HG02571 (cell line): ENCODE data around the gene USF1.
"Not testable (repeated sequence)": the region's sequence is repeated elsewhere in the genome, so short reads cannot be mapped to it uniquely, and the experiment has no call there.

Experiments used
- ATAC-seq: cut with Tn5 transposase; IDR thresholded peaks from one replicate; pipeline ENCODE4 v1.9.1; 2021; ENCODE audit warnings: mild to moderate bottlenecking, moderate library complexity; ENCODE audit not compliant: unreplicated experiment

USF1 gene

GRCh38 chr1:161048949-161049722, 3.4 kb upstream of the USF1 start:
- ATAC-seq, result no peak

GRCh38 chr1:161047436-161048420, 2.0 kb upstream of the USF1 start:
- no peak for ATAC-seq

GRCh38 chr1:161046605-161047228, 940 bp upstream of the USF1 start:
- ATAC-seq, result peak; percentile 28

DNA sequence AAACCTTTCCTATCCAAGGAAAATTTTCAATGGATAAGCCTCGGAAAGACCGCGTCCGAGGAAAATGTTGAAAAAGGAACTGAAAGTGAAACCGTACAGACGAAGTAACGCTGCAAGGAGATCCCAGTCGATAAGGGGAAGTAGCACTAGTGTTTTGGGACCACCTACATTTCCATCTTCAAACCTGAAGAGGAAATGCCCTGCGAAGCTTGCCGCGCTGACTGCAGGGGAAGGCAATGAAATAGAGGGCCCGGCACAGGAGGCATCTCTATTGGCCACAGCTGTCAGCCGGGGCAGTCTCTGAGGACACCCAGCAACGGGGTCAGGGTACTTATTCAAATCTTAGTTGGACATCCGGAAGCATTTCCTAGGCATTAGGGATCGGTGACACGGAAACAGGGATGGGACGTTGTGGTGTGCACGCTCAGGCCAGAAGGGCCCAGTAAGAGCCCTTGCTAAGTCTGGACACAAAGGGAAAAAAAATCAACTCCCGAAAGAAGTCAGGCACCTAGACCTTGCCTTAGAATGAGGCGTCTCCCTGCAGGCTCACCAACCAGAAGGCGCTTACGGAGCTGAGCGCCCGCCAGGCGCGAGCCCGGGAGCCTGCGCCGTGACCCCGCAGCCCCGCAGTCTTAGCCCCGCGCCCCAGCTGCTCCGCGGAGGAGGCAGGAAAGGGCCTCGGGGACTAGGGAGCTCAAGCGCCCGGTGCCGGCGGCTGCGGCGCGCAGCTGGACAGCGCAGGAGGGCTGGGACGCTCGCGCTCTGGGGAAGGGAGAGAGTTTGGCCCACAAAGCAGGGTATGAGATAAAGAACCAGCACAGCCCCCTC, 655 bp downstream of the USF1 start:
- ATAC-seq, result peak; percentile 28

DNA sequence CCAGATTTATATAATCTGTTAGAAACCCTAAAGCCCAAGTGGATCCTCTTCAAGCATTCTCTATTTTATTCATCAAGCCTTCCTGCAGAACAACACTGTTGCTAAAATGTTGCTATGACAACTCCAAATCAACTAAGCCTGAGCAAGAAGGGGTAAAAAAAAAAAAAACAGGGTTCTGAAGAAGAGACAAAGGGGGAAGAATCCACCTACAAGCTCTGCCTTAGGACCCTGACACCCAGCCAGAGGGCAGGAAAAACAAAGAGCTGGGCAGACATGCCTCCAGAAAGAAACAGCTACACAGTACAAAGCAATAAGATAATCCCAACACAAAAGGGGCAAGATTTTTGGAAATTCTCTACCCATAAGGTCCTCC, 1.3 kb downstream of the USF1 start:
- ATAC-seq, result no peak

- ATAC-seq, result no peak
Measured at GRCh38 chr1:161039546-161039945, 6.2 kb downstream of the USF1 start.

DNA sequence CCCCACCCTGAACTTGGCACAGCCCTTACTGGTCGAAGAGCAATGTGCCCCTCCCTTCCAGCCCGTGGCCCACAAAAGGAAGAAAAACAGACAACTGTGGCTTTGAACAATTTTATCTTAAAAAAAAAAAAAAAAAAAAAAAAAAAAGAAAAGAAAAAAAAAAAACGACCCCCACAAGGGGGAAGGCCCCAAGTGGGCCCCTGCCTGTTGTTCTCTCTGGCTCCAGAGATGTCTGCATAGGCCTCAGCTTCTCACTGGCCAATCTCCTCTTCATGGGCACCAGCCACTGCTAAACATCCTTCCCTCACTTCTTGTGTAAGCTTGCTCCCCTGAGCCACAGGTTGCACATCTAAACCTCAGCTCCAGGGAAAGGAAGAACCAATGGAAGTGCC, 6.6 kb downstream of the USF1 start:
- ATAC-seq, result no peak

- ATAC-seq, result peak; percentile 87
Measured at GRCh38 chr1:161038523-161039153, 7.1 kb downstream of the USF1 start, which contains the start of gene TSTD1. Gene TSTD1 (minus strand): TSS chr1:161038964. CDS start chr1:161038889, 75 bp downstream.

- no peak for ATAC-seq
Measured at GRCh38 chr1:161037661-161038522, 7.9 kb downstream of the USF1 start.

GRCh38 chr1:161033751-161034150, 12.0 kb downstream of the USF1 start:
- no peak for ATAC-seq

DNA sequence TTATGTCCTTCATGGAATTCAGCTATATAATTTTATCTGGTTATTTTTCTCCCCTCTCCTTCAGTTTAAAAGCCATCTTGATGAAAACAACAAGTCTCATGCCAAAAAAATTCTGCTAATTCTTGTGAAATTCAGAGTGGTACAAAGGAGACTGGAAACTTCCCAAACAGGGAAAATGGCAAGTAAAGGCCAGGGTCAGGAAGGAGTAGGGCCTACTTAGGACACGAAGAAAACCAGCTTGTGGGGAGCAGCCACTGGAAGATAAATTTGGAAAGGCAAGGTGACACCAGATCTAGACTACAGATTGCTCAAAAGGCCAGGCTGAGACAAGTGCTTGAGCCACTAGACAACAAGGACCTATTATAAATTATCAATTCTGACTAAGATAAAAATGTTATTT, 13.4 kb downstream of the USF1 start:
- no peak for ATAC-seq

GRCh38 chr1:161031874-161032273, 13.9 kb downstream of the USF1 start:
- ATAC-seq, result no peak

DNA sequence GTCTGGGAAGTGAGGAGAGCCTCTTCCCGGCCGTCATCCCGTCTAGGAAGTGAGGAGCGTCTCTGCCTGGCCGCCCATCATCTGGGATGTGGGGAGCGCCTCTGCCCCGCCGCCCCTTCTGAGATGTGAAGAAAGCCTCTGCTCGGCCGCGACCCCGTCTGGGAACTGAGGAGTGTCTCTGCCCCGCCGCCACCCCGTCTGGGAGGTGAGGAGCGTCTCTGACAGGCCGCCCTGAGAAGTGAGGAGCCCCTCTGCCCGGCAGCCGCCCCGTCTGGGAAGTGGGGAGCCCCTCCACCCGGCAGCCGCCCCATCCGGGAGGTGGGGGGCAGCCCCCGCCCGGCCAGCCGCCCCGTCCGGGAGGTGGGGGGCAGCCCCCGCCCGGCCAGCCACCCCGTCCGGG, 16.3 kb downstream of the USF1 start:
- ATAC-seq, result not testable (repeated sequence)

DNA sequence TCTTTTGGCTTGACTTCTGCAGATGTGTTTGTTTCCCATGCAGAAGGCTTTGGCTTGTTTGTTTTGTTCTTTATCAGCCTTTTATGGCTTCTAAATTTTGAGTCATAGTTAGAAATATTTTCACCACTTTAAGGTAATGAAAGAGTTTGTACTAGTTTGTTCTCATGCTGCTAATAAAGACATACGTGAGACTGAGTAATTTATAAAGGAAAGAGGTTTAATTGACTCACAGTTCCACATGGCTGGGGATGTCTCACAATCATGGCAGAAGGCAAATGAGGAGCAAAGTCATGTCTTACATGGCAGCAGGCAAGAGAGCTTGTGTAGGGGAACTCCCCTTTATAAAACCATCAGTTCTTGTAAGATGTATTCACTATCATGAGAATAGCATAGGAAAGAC, 18.8 kb downstream of the USF1 start:
- ATAC-seq, result not testable (repeated sequence)

- not testable (repeated sequence) for ATAC-seq
Measured at GRCh38 chr1:161022432-161022831, 23.3 kb downstream of the USF1 start.

DNA sequence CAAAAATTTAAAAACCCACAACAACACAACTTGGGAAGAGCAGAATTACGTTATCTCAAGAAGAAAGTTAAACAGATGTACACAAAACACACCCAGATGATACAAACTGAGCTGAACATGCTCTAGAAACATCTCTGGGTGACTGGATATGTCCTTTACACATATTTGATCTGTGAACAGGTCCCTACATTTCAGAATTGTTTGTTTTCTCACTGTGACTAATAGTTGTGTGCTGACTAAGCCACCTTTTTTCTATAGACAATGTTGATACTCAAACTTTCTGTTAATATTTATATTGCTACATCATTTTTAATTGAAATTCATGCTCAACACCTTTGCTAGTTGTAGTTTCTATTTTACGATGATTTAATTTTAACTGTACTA, 23.8 kb downstream of the USF1 start:
- no peak for ATAC-seq

- peak; percentile 86 for ATAC-seq
Measured at GRCh38 chr1:161021165-161021969, 24.4 kb downstream of the USF1 start.

GRCh38 chr1:161020509-161021164, 25.1 kb downstream of the USF1 start, which contains the start of gene F11R:
Gene F11R (minus strand): TSS chr1:161021152. CDS start chr1:161021073, 79 bp downstream.
- peak; percentile 26 for ATAC-seq
